ENCODE measurements around the gene DOCK2. TPM values are rescaled to one million over a fixed set of nuclear protein-coding genes. Genes with fewer than 3 reads are reported as not detected.

The DOCK2 gene
- total RNA-seq, 1 donor from 2014 or later = 214 TPM

- Mint-ChIP-seq H3K27ac (no peak overlapping the region), H3K4me1 (ENCODE audit: low read depth) (no peaks in the 10 kb centered on the region), H3K4me3 (no peak overlapping the region), H3K9me3 (no peaks in the 10 kb centered on the region), H3K27me3 (ENCODE audit: insufficient read depth) (peaks cover 4% of the 10 kb centered on the region), H3K36me3 (ENCODE audit: low read depth) (no peaks in the 10 kb centered on the region)
- no peak for DNase-seq (ENCODE audit: low spot score)
- intact Hi-C loops (cut with micrococcal nuclease) = no loop called here
Measured at GRCh38 chr5:170120576-170120975, 483.5 kb downstream of the DOCK2 start.

GRCh38 chr5:170121321-170121720 is 484.2 kb downstream of the DOCK2 start:
- no peak overlapping the region for H3K27ac Mint-ChIP-seq
- peaks cover 7% of the 10 kb centered on the region for H3K9me3 Mint-ChIP-seq
- H3K36me3 Mint-ChIP-seq (ENCODE audit: low read depth) = no peaks in the 10 kb centered on the region
- intact Hi-C loops (cut with micrococcal nuclease) = no loop called here
- DNase-seq (ENCODE audit: low spot score) = no peak
- H3K4me1 Mint-ChIP-seq (ENCODE audit: low read depth) = no peaks in the 10 kb centered on the region
- H3K4me3 Mint-ChIP-seq = no peak overlapping the region
- peaks cover 4% of the 10 kb centered on the region for H3K27me3 Mint-ChIP-seq (ENCODE audit: insufficient read depth)

GRCh38 chr5:170126061-170126460 is 489.0 kb downstream of the DOCK2 start:
- Mint-ChIP-seq H3K36me3 (ENCODE audit: low read depth) (no peaks in the 10 kb centered on the region), H3K27ac (no peak overlapping the region), H3K4me3 (no peak overlapping the region), H3K9me3 (peaks cover 10% of the 10 kb centered on the region), H3K27me3 (ENCODE audit: insufficient read depth) (peaks cover 21% of the 10 kb centered on the region), H3K4me1 (ENCODE audit: low read depth) (no peaks in the 10 kb centered on the region)
- no peak for DNase-seq (ENCODE audit: low spot score)
- intact Hi-C loops (cut with micrococcal nuclease) = no loop called here

- DNase-seq (ENCODE audit: low spot score) = no peak
- Mint-ChIP-seq H3K4me3 (no peak overlapping the region), H3K4me1 (ENCODE audit: low read depth) (no peaks in the 10 kb centered on the region), H3K9me3 (peaks cover 10% of the 10 kb centered on the region), H3K36me3 (ENCODE audit: low read depth) (no peaks in the 10 kb centered on the region), H3K27me3 (ENCODE audit: insufficient read depth) (peaks cover 21% of the 10 kb centered on the region), H3K27ac (no peak overlapping the region)
- intact Hi-C loops (cut with micrococcal nuclease) = no loop called here
Measured at GRCh38 chr5:170126626-170127025, 489.6 kb downstream of the DOCK2 start.

- Mint-ChIP-seq H3K27me3 (ENCODE audit: insufficient read depth) (peaks cover 33% of the 10 kb centered on the region), H3K9me3 (peaks cover 4% of the 10 kb centered on the region), H3K27ac (no peak overlapping the region), H3K36me3 (ENCODE audit: low read depth) (no peaks in the 10 kb centered on the region), H3K4me3 (no peak overlapping the region), H3K4me1 (ENCODE audit: low read depth) (no peaks in the 10 kb centered on the region)
- DNase-seq (ENCODE audit: low spot score) = no peak
- intact Hi-C loops (cut with micrococcal nuclease) = no loop called here
Measured at GRCh38 chr5:170131235-170131634, 494.2 kb downstream of the DOCK2 start.

- Mint-ChIP-seq H3K4me1 (ENCODE audit: low read depth) (no peaks in the 10 kb centered on the region), H3K27ac (no peak overlapping the region), H3K27me3 (ENCODE audit: insufficient read depth) (peaks cover 28% of the 10 kb centered on the region), H3K9me3 (no peaks in the 10 kb centered on the region), H3K36me3 (ENCODE audit: low read depth) (no peaks in the 10 kb centered on the region), H3K4me3 (no peak overlapping the region)
- intact Hi-C loops (cut with micrococcal nuclease) = no loop called here
- DNase-seq (ENCODE audit: low spot score) = no peak
Measured at GRCh38 chr5:170132269-170132975, 495.3 kb downstream of the DOCK2 start.

Other genes with a start within 250 kb of the DOCK2 start
- gene SPDL1, start 53.5 kb upstream of the DOCK2 start, total RNA-seq = 34.1 and 41.0 TPM in 2 replicates